HG03469 (cell line): ENCODE measurements around the gene HEG1.
"Not testable (repeated sequence)": the region's sequence is repeated elsewhere in the genome, so short reads cannot be mapped to it uniquely, and the experiment has no call there.

Experiments
- ATAC-seq: cut with Tn5 transposase; IDR thresholded peaks from one replicate; pipeline ENCODE4 v1.9.1; 2021; ENCODE audit warnings: mild to moderate bottlenecking, moderate library complexity, moderate number of reproducible peaks; ENCODE audit not compliant: unreplicated experiment

HEG1 gene, protein sequence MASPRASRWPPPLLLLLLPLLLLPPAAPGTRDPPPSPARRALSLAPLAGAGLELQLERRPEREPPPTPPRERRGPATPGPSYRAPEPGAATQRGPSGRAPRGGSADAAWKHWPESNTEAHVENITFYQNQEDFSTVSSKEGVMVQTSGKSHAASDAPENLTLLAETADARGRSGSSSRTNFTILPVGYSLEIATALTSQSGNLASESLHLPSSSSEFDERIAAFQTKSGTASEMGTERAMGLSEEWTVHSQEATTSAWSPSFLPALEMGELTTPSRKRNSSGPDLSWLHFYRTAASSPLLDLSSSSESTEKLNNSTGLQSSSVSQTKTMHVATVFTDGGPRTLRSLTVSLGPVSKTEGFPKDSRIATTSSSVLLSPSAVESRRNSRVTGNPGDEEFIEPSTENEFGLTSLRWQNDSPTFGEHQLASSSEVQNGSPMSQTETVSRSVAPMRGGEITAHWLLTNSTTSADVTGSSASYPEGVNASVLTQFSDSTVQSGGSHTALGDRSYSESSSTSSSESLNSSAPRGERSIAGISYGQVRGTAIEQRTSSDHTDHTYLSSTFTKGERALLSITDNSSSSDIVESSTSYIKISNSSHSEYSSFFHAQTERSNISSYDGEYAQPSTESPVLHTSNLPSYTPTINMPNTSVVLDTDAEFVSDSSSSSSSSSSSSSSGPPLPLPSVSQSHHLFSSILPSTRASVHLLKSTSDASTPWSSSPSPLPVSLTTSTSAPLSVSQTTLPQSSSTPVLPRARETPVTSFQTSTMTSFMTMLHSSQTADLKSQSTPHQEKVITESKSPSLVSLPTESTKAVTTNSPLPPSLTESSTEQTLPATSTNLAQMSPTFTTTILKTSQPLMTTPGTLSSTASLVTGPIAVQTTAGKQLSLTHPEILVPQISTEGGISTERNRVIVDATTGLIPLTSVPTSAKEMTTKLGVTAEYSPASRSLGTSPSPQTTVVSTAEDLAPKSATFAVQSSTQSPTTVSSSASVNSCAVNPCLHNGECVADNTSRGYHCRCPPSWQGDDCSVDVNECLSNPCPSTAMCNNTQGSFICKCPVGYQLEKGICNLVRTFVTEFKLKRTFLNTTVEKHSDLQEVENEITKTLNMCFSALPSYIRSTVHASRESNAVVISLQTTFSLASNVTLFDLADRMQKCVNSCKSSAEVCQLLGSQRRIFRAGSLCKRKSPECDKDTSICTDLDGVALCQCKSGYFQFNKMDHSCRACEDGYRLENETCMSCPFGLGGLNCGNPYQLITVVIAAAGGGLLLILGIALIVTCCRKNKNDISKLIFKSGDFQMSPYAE (N-terminal part only)

DNA sequence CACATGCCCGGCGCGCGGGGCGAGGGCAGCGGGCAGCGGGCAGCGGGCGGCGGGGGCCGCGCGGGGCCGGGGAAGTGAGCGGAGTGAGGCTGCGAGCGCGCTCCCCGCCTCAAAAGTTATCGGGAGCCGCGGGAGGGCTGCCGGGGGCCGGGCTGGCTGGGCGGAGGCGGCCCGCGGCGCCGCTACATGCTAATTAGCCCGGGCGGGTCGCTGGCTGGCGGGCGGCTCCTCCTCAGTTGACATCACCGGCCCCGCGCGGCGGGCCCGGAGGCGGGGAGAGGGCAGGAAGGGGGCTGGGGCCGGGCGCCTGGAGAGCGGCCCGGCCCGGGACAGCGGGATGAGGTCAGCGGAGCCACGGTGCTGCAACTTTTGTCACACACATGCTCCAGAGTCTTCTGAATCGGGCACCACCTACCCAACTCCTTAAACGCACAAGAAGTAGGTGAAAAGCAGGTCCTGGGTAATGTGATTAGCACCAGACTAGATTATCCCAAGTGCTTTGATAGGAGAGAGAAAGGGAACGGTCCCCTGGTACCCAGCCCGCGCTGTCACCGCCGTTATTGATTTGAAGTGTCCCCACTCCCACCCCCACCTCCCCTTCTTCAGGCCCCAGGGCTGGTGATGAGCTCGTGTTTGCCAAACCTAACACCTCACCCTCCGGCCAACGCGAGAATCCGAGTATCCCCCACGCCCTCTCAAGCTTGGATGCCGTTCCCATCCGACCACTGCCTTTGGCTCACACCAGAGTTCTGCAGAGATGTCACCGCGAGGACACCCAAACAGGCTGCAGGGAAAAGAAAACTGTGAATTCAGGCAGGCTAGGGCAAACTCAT is at the start of gene HEG1:
HEG1 (minus strand) TSS at position 85 of the 833 bp plus-strand sequence. CDS start 107 bp downstream, outside the sequence.
- ATAC-seq, result no peak

DNA sequence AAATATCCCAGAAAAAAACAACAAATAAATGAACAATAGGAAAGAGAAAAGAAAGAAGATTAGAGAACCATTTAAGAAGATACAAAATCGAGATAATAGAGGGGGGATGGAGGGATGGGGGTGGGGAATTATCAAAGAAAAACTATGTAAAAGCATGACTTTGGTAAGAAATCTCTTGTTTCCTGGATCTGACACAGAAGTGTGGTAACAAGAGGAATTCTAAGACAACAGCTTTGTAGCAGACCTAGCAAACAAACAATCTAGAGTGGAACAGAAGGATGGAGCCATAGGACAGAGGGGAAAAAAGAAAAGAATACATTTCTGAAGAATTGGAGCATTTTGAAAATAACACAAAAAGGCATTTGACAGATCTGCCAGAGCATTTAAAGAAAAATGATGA is 49.3 kb upstream of the HEG1 start:
- ATAC-seq, result no peak

DNA sequence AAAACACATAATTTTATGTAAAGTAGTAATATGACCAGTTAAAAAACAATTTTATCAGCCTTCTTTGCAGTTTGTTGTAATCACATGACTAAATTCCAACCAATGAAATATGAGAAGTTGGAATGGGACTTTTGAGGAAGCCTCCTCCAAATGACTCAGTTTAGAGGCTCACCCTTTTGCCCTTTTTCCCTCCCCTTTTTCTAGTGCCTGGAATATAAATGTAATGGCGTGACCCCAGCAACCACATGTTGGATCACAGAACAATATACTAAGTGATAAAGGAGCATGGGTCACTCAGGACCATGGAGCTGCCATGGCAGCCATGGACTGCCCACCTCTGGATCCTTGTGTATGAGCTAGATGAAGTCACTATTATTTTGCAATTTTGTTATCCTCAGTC is 48.8 kb upstream of the HEG1 start:
- no peak for ATAC-seq

DNA sequence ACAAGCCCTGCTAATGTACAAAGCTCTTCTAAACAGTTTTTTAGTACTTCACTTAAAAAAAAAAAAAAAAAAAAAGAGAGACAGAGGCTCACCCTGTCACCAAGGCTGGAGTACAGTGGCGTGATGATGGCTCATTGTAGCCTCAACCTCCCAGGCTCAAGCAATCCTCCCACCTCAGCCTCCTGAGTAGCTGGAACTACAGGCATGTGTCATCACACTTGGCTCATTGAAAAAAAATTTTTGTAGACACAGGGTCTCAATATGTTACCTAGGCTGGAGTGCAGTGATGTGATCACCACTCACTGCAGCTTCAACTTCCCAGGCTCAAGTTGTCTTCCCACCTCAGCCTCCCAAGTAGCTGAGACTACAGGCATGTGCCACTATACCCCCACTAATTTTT is 47.6 kb upstream of the HEG1 start:
- no peak for ATAC-seq

DNA sequence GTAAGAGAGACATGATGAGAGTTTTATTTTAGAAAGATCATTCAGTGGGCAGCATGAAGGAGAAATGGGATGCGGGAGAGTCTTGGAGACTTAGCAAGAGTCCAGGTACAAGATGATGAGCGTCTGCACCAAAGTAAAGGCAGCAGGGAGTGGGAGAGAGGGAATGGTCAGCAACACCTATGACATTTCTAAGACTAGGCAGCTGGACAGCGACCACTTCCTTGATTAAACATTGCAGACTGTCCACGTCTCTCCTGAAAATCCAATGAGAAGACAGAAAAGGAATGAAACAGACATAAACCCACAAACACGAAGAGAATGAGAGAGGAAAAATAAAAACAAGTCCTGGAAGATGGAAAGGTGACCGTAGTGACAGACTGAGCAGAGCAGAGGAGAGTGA is 46.7 kb upstream of the HEG1 start:
- ATAC-seq, result no peak

DNA sequence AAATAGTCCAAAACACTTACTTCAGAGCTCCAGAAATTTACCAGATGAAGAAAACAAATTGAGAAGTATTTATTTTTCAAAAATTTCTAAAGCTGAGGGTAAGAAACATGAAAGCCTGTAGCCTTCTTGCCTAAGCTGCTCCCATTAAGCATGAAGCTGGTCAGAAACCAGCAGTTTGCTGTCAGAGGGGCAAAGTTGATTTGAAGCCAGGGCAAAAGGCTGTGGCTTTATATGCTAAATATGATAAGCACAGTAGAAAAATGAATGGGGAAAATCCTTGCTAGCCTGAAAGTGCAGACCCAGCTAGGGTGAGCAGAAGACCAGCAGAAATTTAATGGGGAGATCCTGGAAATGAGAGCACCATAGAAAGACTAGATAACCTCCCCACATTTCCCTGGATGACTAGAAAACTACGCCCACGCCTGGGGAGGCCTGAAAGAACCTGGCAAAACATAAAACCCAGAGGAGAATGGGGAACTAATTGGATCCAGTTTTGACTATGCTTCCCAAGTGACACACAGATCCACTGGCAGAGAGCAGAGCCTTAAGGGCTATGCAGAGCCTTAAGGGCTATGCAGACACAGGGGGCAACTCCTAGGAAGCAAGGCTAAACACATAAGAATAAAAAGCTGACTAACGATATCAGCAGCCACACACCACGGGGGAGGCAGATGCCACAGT is 43.0 kb upstream of the HEG1 start:
- no peak for ATAC-seq

DNA sequence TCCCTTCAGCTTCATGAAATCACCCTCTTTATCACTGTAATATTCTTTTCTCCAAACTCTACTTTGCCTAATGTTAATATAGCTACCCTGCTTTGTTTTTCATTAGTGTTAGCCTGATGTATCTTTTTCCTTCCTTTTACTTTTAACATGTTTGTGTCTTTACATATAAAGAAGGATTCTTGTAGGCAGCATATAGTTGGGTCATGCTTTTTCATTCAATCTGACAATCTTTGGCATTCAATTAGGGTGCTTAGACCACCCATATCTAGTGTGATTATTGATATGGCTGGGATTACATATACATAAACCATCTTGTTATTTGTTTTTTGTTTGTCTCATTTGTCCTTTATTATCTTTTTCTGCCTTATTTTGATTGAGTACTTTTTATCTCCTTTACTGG is 34.9 kb upstream of the HEG1 start:
- ATAC-seq, result no peak

DNA sequence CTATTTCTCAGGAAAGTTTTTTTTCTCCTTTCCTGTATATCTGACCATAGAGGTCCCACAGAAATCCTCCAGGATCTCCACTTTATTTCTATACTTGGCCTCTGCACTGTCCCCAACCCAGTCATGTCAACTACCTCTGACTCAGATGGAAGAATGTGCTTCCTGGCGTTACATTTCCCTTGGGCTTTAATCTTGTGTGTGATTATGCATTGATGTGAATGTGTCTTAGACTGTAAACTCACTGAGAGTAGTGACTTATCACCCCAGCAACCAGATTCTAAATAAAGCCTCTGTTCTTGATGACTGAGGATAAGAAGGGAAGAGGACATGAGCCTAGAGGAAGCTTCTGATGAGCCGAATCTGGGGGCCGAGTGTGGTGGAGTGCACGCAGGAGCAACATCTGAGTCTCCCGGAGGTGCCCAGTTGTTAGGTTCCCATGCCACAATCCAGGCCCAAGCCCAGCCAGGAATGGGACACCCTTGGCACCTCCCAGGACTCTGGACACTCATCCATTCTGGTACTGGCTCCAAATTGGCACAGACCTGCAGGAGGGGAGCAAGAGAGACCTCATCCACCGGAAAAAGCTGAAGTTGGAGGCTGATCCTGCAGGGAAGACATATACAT is 32.1 kb upstream of the HEG1 start:
- ATAC-seq, result no peak

DNA sequence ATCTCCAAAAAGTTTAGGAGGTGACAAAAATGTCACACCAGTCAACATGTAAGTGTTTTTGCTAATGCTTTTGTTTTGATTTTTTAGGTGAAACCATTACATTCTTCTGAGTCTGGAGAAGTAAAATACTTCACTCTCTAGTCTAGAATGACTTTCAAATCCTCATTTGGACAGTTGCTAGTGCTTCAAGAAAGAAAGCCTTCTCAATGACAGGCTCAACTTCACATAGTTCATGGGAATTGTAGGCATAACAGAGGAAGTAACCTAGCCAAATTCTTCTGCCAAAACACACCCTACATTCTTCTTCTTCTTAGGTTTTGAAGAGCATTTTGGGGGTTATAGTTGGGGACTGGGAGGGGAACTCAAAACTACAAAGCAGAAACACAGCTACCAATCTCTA is 29.4 kb upstream of the HEG1 start:
- ATAC-seq, result no peak

DNA sequence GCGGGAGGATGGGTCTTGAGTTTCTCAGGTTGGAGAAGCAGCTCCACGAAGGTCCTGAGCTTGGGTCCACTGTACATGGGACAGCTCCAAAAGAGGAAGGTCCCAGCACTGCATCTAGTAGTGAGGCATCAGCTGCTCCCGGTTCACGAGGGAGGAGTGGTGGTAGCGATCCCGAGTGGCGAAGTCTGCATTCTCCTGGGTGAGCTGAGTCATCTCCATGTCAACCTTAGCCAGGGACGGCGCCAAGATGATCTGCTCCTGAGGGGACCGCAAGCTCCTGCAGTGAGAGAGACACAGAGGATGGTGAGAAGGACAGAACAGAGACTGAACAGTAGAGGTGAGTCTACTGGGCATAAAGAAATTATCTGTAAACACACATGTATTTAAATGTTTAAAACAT is 28.0 kb upstream of the HEG1 start:
- ATAC-seq, result no peak

DNA sequence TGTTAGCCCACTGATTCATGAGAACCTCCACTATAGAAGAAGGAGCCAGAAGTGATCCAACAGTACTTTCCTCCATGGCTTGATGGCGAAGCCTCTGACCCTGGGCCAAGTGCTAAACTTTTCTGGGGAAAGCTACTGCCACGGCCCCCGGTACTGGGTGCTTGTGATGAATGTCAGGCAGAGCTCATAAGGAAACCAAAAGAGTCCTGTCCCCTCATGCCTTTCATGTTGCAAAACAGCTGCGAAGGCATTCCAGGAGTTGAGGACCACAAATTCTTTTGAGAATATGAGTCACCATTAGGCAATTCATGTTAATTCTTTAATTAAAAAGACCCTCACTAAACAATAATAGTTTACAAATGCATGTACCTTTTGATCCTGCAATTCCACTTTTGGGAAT is 26.5 kb upstream of the HEG1 start:
- not testable (repeated sequence) for ATAC-seq

DNA sequence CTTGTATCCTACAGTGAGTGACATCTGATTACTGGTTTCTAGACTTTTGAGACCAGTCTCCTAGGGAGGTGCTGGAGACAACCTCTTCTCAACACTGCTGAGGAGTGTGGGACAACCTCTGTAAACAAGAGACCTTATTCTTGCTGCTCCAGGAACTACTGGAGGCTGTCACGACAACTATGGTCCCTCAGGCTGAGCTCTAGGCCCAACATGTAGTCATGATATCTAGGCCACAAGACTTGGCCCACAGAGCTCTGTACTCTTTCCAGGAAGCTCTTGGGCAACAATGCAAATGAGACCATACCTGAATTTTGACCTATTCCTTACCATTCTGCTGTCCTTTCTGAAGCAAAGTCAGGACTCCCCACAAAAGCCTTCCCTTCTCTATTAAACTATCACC is 24.3 kb upstream of the HEG1 start:
- no peak for ATAC-seq

DNA sequence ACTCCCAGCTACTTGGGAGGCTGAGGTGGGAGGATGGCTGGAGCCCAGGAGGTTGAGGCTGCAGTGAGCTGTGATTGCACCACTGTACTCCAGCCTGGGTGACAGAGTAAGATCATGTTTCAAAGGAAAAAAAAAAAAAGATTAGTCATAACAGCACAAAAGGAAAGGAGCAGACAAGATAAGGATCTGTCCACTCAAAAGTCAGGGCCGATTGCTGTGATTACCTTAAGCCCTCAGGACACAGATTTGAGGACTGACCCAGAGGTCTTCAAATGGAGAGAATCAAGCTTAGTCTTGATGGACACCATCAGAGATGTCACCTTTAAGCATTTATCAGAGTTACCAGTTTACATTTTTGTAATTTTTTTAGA is 23.9 kb upstream of the HEG1 start:
- ATAC-seq, result no peak

DNA sequence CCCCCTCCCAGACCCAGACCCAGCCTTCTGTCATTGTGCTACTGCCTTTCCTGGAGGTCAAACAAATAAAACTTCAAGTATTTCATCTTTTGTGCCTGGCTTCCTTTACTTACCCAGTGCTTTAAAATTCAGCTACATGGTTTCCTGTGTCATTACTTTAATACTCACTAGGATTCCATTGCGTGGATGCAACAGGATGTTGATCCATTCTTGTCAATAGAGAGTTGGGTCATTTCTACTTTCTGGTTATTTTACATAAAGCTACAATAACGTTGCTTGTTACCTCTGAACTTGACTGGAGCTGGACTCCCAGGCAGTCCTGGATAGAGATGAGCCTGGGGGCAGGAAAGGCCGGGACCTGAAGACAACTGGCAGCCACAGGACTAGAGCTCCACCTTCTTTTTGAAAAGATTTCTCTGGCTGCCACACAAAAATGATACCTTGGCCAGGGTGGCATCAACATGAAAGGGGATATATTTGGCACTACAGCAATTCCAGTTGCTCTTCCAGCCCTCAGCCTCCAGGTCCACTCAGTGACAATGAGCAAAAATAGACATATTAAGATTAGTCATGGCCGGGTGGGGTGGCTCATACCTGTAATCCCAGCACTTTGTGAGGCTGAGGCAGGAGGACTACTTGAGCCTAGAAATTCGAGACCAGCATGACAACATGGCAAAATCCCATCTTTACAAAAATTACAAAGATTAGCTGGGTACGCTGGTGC is 23.3 kb upstream of the HEG1 start:
- no peak for ATAC-seq

DNA sequence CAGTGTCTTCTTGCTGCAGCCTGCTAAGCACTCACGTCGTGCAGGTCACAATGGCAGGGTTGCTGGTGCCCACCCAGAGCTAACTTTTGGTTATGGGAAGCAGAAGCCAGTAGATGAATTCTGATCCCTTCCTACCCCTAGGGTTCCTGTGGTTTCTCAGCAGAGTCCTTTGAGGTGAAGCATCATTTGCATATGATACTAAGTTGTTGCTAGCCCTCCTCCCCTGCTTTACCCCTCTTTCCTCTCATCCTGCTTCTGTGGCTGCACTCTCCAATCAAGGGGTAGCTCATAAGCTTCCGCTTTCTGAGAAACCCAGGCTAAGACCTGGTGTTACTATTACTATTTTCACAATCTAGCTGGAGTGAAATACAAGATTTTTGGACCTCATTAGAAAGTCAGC is 22.1 kb upstream of the HEG1 start:
- ATAC-seq, result peak; percentile 40

DNA sequence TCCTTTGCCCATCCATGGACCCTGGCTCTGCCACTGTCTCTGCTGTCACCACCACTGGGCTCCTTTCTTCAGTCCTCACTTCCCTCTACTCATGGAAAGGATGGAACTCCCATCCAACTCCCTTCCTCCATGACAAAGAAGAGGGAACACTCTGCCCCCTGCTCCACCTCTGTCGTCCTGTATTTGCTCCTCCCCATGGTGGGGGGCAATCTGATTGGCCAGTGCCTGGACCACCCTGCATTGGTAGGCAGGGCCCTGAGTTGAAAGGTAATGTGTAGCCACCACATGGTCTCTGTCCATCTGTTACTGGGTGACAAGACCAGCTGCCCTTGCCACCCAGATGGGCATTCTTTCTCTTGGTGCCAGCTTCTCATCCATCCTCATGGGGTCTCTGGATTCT is 20.7 kb upstream of the HEG1 start:
- no peak for ATAC-seq

DNA sequence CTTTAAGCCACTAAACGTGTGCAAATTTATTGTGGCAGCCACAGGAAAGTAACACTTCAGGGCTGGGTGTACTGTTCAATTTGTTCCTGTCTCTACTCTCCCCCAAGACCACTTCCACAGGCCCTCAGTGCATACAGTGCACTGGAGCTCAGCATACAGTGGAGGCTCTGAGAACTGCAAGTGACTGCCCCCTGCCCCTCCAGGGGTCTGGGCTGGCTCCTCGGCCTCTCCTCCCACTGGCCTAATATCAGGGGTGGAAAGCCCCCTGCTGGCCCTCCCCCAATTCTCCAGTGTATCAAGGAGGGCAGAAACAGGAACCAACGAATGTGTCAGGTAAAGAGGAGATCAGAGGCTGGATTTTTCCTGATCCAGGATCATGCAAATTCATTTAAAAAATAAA is 19.9 kb upstream of the HEG1 start:
- no peak for ATAC-seq

DNA sequence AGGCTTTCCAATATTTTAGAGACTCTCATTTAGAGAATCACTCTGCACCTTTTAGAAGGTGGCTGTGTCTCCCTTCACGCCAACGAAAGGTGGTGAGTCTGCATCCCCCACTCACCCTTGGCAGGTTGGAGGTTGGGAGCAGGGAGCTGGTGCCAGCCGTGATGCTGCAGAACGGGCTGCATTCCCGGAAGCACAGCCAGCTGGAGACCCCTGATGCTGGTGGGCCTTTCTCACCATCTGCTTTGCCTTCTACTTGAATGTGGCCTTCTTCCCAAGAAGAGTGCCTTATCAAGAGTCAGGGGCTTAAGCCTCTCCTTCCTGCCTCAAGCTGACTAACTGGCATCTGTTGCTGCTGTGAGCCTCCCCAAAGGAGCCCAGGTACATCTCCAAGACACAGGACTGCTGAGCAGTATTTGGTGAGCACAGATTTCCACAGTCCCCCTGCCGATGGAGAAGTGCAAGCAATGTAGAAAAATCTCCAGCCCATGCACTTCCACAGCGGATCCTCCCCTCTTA is 17.7 kb upstream of the HEG1 start:
- ATAC-seq, result no peak
